ENCODE data around the gene SMIM8. TPM values are rescaled to one million over a fixed set of nuclear protein-coding genes. Genes with fewer than 3 reads are reported as not detected.

Gene SMIM8, protein sequence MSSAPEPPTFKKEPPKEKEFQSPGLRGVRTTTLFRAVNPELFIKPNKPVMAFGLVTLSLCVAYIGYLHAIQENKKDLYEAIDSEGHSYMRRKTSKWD
- total RNA-seq, result 10.2 and 11.0 TPM in 2 replicates

DNA sequence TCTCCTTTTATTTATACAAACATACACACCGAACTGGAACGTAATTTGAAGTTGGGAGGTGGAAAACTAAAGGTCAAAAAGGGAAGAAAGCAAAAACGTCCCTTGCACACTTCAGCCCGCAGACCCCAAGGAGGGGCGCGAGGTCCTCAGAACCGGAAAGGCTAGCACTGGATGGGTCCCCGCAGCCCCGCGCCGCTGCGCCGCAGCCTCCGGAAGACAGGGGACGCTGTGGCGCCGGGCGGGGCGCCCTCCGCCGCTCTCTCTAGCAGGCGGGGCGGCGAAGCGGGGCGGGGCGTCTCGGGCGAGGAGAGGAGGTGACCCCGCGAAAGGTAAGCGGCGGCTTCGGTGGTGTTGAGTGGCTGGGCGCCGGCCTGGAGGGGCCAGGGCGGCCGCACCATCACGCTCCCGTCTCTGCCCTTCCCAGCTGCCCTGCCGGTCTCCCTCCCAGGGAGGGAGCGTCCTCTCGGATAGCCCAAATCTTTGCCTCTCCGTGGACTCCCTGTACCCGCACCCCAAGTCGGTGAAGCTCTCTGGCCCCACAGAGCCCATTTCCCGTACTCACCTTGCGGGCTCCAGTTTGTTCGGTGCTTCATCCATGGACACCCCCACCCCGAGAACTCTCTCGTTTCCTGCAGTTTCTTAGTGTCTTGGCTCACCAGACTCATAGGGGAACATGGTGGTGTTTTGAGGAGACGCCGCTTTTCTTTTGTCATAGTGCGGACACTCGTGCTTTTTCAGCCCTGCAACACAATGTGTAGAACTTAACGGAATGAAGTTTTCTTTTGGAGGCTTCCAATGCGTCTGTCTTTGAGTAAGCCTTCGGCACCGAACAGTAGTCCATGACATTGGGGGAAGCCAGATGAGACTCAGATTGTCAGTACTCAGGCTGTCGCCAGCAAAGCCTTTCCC lies at the start of gene SMIM8:
SMIM8 (plus strand) TSS at position 285 of the 909 bp plus-strand sequence. CDS start 14,444 bp downstream, outside the sequence.

DNA sequence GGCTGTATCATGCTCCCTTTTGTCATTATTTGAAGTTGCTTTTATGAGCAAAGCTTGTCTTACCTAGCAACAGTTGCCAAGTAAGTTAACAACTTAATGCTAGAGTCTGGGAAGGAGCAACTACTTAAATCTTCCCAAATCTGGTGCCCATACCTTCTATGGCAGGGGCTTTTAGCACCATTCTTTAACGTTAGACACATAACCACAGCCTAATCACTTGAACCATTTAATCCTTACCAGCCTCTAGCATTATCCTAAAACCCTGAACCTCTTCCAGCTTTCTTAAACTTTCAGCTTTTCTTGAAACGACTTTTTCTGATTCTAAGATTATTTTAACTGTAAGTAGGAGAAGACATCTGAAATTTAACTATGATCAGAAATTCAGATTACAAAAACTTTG lies 22.3 kb downstream of the SMIM8 start, which contains the start of gene C6orf163:
C6orf163 (plus strand) TSS at position 83 of the 400 bp plus-strand sequence; CDS start at position 370, 287 bp downstream.

Other genes starting within 250 kb of the SMIM8 start
- not detected in 2 replicates for gene CGA, start 227.5 kb upstream of the SMIM8 start, total RNA-seq
- 47.8 and 55.6 TPM in 2 replicates for gene ZNF292, start 167.0 kb upstream of the SMIM8 start, total RNA-seq
- not detected in 2 replicates for gene GJB7, start 6.7 kb downstream of the SMIM8 start, total RNA-seq
- 4.8 and 6.8 TPM in 2 replicates for gene C6orf163, start 22.2 kb downstream of the SMIM8 start, total RNA-seq
- gene CFAP206, start 85.4 kb downstream of the SMIM8 start, total RNA-seq, result 1.2 and 2.5 TPM in 2 replicates
- 18.7 and 24.0 TPM in 2 replicates for gene SLC35A1, start 150.4 kb downstream of the SMIM8 start, total RNA-seq